Measurements from ENCODE around the gene ZSCAN23. TPM values are rescaled to one million over a fixed set of nuclear protein-coding genes. Genes with fewer than 3 reads are reported as not detected.

The ZSCAN23 gene
- polyA plus RNA-seq, 1 donor from 2014 or later = 14.7 TPM

DNA sequence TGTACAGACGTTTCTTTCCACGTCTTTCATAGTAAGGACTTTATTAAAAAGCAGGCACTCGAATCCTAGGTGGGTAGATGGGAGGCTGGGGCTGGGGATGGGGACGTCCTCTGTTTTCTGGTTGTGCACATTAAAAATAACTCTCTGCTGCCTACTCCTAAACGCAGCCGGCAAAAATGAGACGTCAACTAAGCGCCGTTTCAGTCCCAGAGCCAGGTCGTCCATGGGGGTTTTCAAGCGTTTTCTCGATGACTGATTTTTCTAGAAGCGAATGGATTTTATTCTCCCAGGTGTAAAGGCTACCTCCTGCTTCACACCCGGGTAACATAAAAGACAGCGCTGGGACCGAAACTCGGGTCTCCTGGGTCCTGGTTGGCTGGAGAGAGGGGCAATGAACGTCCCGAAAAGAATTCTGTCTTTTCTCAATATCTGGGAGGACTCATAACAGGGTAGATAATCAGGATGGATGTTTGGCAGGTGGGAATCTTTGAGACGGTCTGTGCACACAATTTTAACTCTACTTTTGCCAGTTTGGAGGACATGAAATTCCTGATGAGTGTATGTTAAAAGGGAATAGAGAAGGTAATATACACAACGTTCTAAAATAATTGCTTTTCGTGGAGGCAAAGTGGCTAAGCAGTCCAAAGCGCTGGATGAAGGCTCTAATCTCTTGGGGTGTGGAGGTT, 47.1 kb upstream of the ZSCAN23 start:
- TF ChIP-seq TAF1 (IDR thresholded peaks at IDR 0.05; ENCODE audit: low read depth) = no peak
- Histone ChIP-seq H3K9ac (ENCODE audit: low read length) (no peak overlapping the region), H3K79me2 (replicated peaks; ENCODE audit: insufficient read depth, low read length) (no peaks in the 10 kb centered on the region), H3K4me2 (ENCODE audit: low read length) (no peak overlapping the region), H4K20me1 (ENCODE audit: insufficient read depth) (no peaks in the 10 kb centered on the region), H3K36me3 (ENCODE audit: insufficient read depth, low read length) (no peaks in the 10 kb centered on the region), H3K9me2 (ENCODE audit: insufficient read depth, low read length) (no peaks in the 10 kb centered on the region), H2AFZ (ENCODE audit: low read depth, low read length) (no peak overlapping the region), H3K9me3 (ENCODE audit: low read length) (no peaks in the 10 kb centered on the region), H3K4me3 (ENCODE audit: low read length) (no peak overlapping the region), H3F3A (ENCODE audit: insufficient read depth, low read length, poor library complexity, severe bottlenecking) (no peaks in the 10 kb centered on the region), H3K27me3 (ENCODE audit: insufficient read depth, low read depth, low read length) (peaks cover 16% of the 10 kb centered on the region), H3K27ac (ENCODE audit: low read length) (no peak overlapping the region)

DNA sequence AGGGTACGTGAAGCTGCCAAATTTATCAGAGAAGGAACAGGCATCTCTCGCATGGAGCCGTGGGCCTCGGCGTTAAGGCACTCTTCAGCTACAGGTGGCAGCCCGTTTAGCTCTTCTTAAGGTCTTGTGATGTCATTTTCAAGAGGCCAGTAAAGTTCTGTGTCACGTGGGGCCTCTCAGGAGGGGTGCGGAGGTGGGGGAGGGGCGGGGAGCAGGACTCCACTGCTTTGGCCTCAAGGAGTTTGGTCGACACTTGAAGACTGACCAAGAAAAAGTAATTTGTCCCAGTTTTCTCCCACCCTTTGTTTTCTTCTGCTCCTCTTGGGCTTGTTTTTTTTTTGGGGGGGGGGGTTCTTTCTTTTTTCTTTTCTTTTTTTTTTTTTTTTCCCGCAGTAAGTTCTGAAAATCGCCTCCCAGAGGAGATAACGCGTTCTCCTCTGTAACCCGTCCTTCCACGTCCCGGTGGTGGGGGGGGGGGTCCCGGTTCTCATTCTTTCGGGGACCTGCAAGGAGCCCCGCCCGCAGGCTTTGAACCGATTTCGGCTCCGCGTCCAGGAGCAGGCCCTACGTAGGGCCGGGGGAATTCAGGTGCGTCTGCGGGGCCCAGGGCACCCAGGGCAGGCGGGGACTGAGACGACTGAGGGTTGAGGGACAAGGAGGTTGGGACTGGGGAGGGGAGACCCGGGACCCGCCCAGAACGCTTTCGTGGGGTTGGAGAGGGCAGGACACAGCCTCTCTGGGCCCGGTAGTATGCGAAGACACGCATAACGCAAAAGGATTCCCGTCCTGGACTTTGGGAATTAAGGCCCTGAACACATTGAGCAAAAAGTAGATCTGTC, 46.3 kb upstream of the ZSCAN23 start:
- H3K9me2 ChIP-seq (ENCODE audit: insufficient read depth, low read length) = no peaks in the 10 kb centered on the region
- no peaks in the 10 kb centered on the region for H4K20me1 ChIP-seq (ENCODE audit: insufficient read depth)
- no peaks in the 10 kb centered on the region for H3K9me3 ChIP-seq (ENCODE audit: low read length)
- H3K9ac ChIP-seq (ENCODE audit: low read length) = no peak overlapping the region
- H3K4me3 ChIP-seq (ENCODE audit: low read length) = no peak overlapping the region
- no peaks in the 10 kb centered on the region for H3F3A ChIP-seq (ENCODE audit: insufficient read depth, low read length, poor library complexity, severe bottlenecking)
- H2AFZ ChIP-seq (ENCODE audit: low read depth, low read length) = no peak overlapping the region
- peaks cover 16% of the 10 kb centered on the region for H3K27me3 ChIP-seq (ENCODE audit: insufficient read depth, low read depth, low read length)
- no peak overlapping the region for H3K27ac ChIP-seq (ENCODE audit: low read length)
- H3K4me2 ChIP-seq (ENCODE audit: low read length) = no peak overlapping the region
- H3K79me2 ChIP-seq (replicated peaks; ENCODE audit: insufficient read depth, low read length) = no peaks in the 10 kb centered on the region
- TF ChIP-seq EP300 (conservative IDR thresholded peaks at IDR 0.05; ENCODE audit: poor library complexity, severe bottlenecking) (no peak), SMC3 (conservative IDR thresholded peaks at IDR 0.05; ENCODE audit: poor library complexity) (no peak), REST (IDR thresholded peaks at IDR 0.05; ENCODE audit: borderline replicate concordance) (no peak), EZH2 (IDR thresholded peaks at IDR 0.05; ENCODE audit: borderline replicate concordance, insufficient read depth, low read length, poor library complexity, severe bottlenecking) (no peak), MXI1 (conservative IDR thresholded peaks at IDR 0.05; ENCODE audit: poor library complexity, severe bottlenecking) (no peak)
- no peaks in the 10 kb centered on the region for H3K36me3 ChIP-seq (ENCODE audit: insufficient read depth, low read length)

GRCh38 chr6:28488916-28489365, 45.6 kb upstream of the ZSCAN23 start:
- peaks cover 16% of the 10 kb centered on the region for H3K27me3 ChIP-seq (ENCODE audit: insufficient read depth, low read depth, low read length)

More at GRCh38 chr6:28488916-28489365, 45.6 kb upstream of the ZSCAN23 start:
- no peaks in the 10 kb centered on the region for H3K9me2 ChIP-seq (ENCODE audit: insufficient read depth, low read length)
- no peak overlapping the region for H2AFZ ChIP-seq (ENCODE audit: low read depth, low read length)
- H3F3A ChIP-seq (ENCODE audit: insufficient read depth, low read length, poor library complexity, severe bottlenecking) = no peaks in the 10 kb centered on the region
- no peak overlapping the region for H3K27ac ChIP-seq (ENCODE audit: low read length)
- TF ChIP-seq POLR2AphosphoS5 (IDR thresholded peaks at IDR 0.05) (no peak), TAF1 (IDR thresholded peaks at IDR 0.05; ENCODE audit: low read depth) (no peak), EZH2 (IDR thresholded peaks at IDR 0.05; ENCODE audit: borderline replicate concordance, insufficient read depth, low read length, poor library complexity, severe bottlenecking) (no peak), RAD21 (conservative IDR thresholded peaks at IDR 0.05) (no peak), MXI1 (conservative IDR thresholded peaks at IDR 0.05; ENCODE audit: poor library complexity, severe bottlenecking) (no peak), EP300 (conservative IDR thresholded peaks at IDR 0.05; ENCODE audit: poor library complexity, severe bottlenecking) (no peak), REST (IDR thresholded peaks at IDR 0.05; ENCODE audit: borderline replicate concordance) (no peak)
- TF ChIP-seq, protein P1, sequence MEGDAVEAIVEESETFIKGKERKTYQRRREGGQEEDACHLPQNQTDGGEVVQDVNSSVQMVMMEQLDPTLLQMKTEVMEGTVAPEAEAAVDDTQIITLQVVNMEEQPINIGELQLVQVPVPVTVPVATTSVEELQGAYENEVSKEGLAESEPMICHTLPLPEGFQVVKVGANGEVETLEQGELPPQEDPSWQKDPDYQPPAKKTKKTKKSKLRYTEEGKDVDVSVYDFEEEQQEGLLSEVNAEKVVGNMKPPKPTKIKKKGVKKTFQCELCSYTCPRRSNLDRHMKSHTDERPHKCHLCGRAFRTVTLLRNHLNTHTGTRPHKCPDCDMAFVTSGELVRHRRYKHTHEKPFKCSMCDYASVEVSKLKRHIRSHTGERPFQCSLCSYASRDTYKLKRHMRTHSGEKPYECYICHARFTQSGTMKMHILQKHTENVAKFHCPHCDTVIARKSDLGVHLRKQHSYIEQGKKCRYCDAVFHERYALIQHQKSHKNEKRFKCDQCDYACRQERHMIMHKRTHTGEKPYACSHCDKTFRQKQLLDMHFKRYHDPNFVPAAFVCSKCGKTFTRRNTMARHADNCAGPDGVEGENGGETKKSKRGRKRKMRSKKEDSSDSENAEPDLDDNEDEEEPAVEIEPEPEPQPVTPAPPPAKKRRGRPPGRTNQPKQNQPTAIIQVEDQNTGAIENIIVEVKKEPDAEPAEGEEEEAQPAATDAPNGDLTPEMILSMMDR (IDR thresholded peaks at IDR 0.05; ENCODE audit: poor library complexity, severe bottlenecking) = no peak
- no peaks in the 10 kb centered on the region for H3K79me2 ChIP-seq (replicated peaks; ENCODE audit: insufficient read depth, low read length)
- no peak overlapping the region for H3K4me2 ChIP-seq (ENCODE audit: low read length)
- H3K4me3 ChIP-seq (ENCODE audit: low read length) = no peak overlapping the region
- H3K9me3 ChIP-seq (ENCODE audit: low read length) = no peaks in the 10 kb centered on the region
- no peak overlapping the region for H3K9ac ChIP-seq (ENCODE audit: low read length)
- H3K36me3 ChIP-seq (ENCODE audit: insufficient read depth, low read length) = no peaks in the 10 kb centered on the region
- no peaks in the 10 kb centered on the region for H4K20me1 ChIP-seq (ENCODE audit: insufficient read depth)

Measured in neural cell (in vitro differentiated cells).